Lower leg skin (tissue), 3 donors: Measurements from ENCODE around the gene TMC4.

ENCODE experiments used
- POLR2A ChIP-seq, 2 donors: fragments of 450-650 bp; IDR thresholded peaks; one replicate each; pipeline ENCODE4 v1.6.1; 2016 to 2017; ENCODE audit warnings: antibody characterized with exemption in 2 of 2, mild to moderate bottlenecking in 1 of 2, moderate library complexity in 1 of 2
- TF ChIP-seq, protein P1 (sequence below), 3 donors: fragments of 450-650 bp; IDR thresholded peaks; one replicate each; pipeline ENCODE4 v1.5.1; 2016; ENCODE audit warnings: antibody characterized with exemption in 3 of 3, mild to moderate bottlenecking in 3 of 3, moderate library complexity in 2 of 3

DNA sequence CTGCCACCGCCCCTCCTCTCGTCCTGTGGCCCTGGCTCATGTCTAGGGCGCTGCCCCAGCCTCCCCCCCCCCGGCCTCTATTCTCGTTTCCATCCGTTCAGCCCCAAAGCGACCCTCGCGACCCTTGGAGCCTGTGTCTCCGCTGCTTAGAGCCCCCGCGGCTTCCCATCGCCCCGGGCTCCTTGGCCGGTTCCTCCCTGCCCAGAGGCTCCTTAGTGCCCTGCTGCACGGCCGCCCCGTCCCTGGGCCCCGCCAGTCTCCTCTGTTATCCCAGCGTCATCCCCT, 44.6 kb downstream of the TMC4 start:
- TF ChIP-seq, protein P1, sequence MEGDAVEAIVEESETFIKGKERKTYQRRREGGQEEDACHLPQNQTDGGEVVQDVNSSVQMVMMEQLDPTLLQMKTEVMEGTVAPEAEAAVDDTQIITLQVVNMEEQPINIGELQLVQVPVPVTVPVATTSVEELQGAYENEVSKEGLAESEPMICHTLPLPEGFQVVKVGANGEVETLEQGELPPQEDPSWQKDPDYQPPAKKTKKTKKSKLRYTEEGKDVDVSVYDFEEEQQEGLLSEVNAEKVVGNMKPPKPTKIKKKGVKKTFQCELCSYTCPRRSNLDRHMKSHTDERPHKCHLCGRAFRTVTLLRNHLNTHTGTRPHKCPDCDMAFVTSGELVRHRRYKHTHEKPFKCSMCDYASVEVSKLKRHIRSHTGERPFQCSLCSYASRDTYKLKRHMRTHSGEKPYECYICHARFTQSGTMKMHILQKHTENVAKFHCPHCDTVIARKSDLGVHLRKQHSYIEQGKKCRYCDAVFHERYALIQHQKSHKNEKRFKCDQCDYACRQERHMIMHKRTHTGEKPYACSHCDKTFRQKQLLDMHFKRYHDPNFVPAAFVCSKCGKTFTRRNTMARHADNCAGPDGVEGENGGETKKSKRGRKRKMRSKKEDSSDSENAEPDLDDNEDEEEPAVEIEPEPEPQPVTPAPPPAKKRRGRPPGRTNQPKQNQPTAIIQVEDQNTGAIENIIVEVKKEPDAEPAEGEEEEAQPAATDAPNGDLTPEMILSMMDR (IDR thresholded peaks at IDR 0.05): no peak
- no peak for TF ChIP-seq POLR2A (IDR thresholded peaks at IDR 0.05)
